Endothelial cell of umbilical vein (primary cell): ENCODE results near the gene CDC25A. TPM values are rescaled to one million over a fixed set of nuclear protein-coding genes. Genes with fewer than 3 reads are reported as not detected.

ENCODE experiments used
- BruUV-seq: library from RNA; stranded (reverse); fragments of 400-500 nt; replicated peaks from 2 replicates; lab custom pipeline; 2021; lab: Mats Ljungman, UMichigan
- CTCF ChIA-PET: fragments of 300-600, 350-600 bp; sonication (Branson Sonifier 250); formaldehyde crosslinking; loops from one replicate; lab custom pipeline; 2021; ENCODE audit warnings: antibody characterized with exemption, inconsistent platforms; lab: Charles Lee
- POLR2A ChIA-PET: fragments of 300-600, 350-600 bp; sonication (Branson Sonifier 250); formaldehyde crosslinking; loops from one replicate; lab custom pipeline; 2021; ENCODE audit warnings: antibody characterized with exemption, inconsistent platforms; lab: Charles Lee
- DNase-seq: peaks from one replicate; pipeline ENCODE4 v3.0.0-alpha.2; 2011; ENCODE audit warnings: low read depth, low spot score
- FAIRE-seq: peaks from 2 replicates; lab custom pipeline; 2011; peaks lifted over from hg19 to GRCh38; lab: Jason Lieb, UNC
- H2AFZ ChIP-seq: 2 replicates; pipeline ENCODE4 v1.6.0; 2012; ENCODE audit warnings: low read depth, low read length, control low read depth, inconsistent platforms
- H3K27ac ChIP-seq: 2 replicates; pipeline ENCODE4 v1.5.1; 2011; ENCODE audit warnings: low read depth, mild to moderate bottlenecking, control low read depth, low read length, moderate library complexity; ENCODE audit not compliant: insufficient read depth
- H3K27me3 ChIP-seq, 2 experiments: 2 replicates each; pipeline versions ENCODE4 v1.6.0 to v1.6.1; 2011; ENCODE audit warnings: low read length in 2 of 2, mixed read lengths in 1 of 2; ENCODE audit not compliant: control insufficient read depth in 2 of 2, insufficient read depth in 2 of 2
- H3K36me3 ChIP-seq, 2 experiments: 2 replicates in 1 of 2; 3 replicates in 1 of 2; pipeline ENCODE4 v1.5.1; 2011; ENCODE audit warnings: low read length in 2 of 2, mild to moderate bottlenecking in 1 of 2, moderate library complexity in 1 of 2; ENCODE audit not compliant: control insufficient read depth in 2 of 2, insufficient read depth in 2 of 2; ENCODE audit errors: extremely low read depth in 1 of 2
- H3K4me1 ChIP-seq: 3 replicates; pipeline ENCODE4 v1.5.1; 2011; ENCODE audit warnings: mild to moderate bottlenecking, low read length; ENCODE audit not compliant: control insufficient read depth, insufficient read depth; ENCODE audit errors: extremely low read depth
- H3K4me2 ChIP-seq: 2 replicates; pipeline ENCODE4 v1.6.1; 2011; ENCODE audit warnings: low read length, control low read depth, mixed read lengths; ENCODE audit not compliant: insufficient read depth
- H3K4me3 ChIP-seq, 3 experiments: fragments of 200-600 bp in 1 of 3; sonication (generic), shearing (Covaris generic) in 1 of 3; replicated peaks in 1 of 3; 2 replicates each; pipeline ENCODE4 v1.5.1; 2011 to 2016; ENCODE audit warnings: control low read depth in 3 of 3, low read length in 3 of 3, mild to moderate bottlenecking in 2 of 3, inconsistent platforms in 1 of 3, low read depth in 1 of 3, moderate library complexity in 1 of 3; ENCODE audit not compliant: insufficient read depth in 1 of 3
- H3K79me2 ChIP-seq: 2 replicates; pipeline ENCODE4 v1.6.0; 2012; ENCODE audit warnings: low read length, inconsistent platforms; ENCODE audit not compliant: control insufficient read depth, insufficient read depth
- H3K9ac ChIP-seq: replicated peaks from 2 replicates; pipeline ENCODE3; 2011; ENCODE audit warnings: low read length, control low read depth; ENCODE audit not compliant: insufficient read depth; ENCODE audit errors: extremely low read depth
- H3K9me1 ChIP-seq: replicated peaks from 3 replicates; pipeline ENCODE4 v1.6.0; 2011; ENCODE audit warnings: mild to moderate bottlenecking, low read length; ENCODE audit not compliant: control insufficient read depth, insufficient read depth; ENCODE audit errors: extremely low read depth
- H3K9me3 ChIP-seq: replicated peaks from 2 replicates; pipeline ENCODE4 v1.5.1; 2012; ENCODE audit warnings: low read length, inconsistent platforms; ENCODE audit not compliant: control insufficient read depth, insufficient read depth
- H4K20me1 ChIP-seq: replicated peaks from 2 replicates; pipeline ENCODE3; 2011; ENCODE audit warnings: mild to moderate bottlenecking, low read length; ENCODE audit not compliant: control insufficient read depth, insufficient read depth; ENCODE audit errors: extremely low read depth
- CTCF ChIP-seq, 2 donors: IDR thresholded peaks; 1 replicate in 1 of 2; 2 replicates in 1 of 2; pipeline ENCODE4 v1.5.1; 2011; ENCODE audit warnings: low read length in 2 of 2, mild to moderate bottlenecking in 2 of 2, moderate library complexity in 2 of 2, control low read depth in 1 of 2, inconsistent platforms in 1 of 2, low read depth in 1 of 2; ENCODE audit not compliant: insufficient read depth in 1 of 2; ENCODE audit errors: extremely low read depth in 1 of 2
- EZH2 ChIP-seq: IDR thresholded peaks from 2 replicates; pipeline ENCODE4 v1.6.1; 2012; ENCODE audit warnings: borderline replicate concordance, low read depth, mild to moderate bottlenecking, moderate library complexity, low read length, inconsistent platforms; ENCODE audit not compliant: severe bottlenecking
- FOS ChIP-seq: IDR thresholded peaks from 2 replicates; pipeline ENCODE4 v1.6.1; 2011; ENCODE audit warnings: mild to moderate bottlenecking, low read length, moderate library complexity, borderline replicate concordance; ENCODE audit not compliant: insufficient read depth
- GATA2 ChIP-seq: IDR thresholded peaks from 2 replicates; pipeline ENCODE4 v1.7.0; 2011; ENCODE audit warnings: low read depth, mild to moderate bottlenecking, moderate library complexity, mixed read lengths, low read length; ENCODE audit not compliant: insufficient read length, insufficient read depth
- JUN ChIP-seq: IDR thresholded peaks from 2 replicates; pipeline ENCODE4 v1.6.1; 2011; ENCODE audit warnings: borderline replicate concordance, low read depth; ENCODE audit not compliant: insufficient read length, insufficient read depth
- MAX ChIP-seq: IDR thresholded peaks from 2 replicates; pipeline ENCODE4 v1.6.1; 2011; ENCODE audit not compliant: insufficient read depth, insufficient read length
- MYC ChIP-seq: IDR thresholded peaks from one replicate; pipeline ENCODE4 v1.6.1; 2011; ENCODE audit warnings: mild to moderate bottlenecking, low read depth, low read length
- POLR2A ChIP-seq: IDR thresholded peaks from 2 replicates; pipeline ENCODE4 v1.6.1; 2012; ENCODE audit warnings: low read depth, mild to moderate bottlenecking, control low read depth, low read length
- POLR2AphosphoS5 ChIP-seq: IDR thresholded peaks from 2 replicates; pipeline ENCODE4 v1.6.1; 2012; ENCODE audit warnings: low read depth, mild to moderate bottlenecking, control low read depth, low read length, moderate library complexity; ENCODE audit not compliant: insufficient read depth
- dilution Hi-C: fragments of 300-500 bp; cut with MboI; formaldehyde crosslinking; loops from one replicate; pipeline ENCODE4 v1.15.0; 2019; ENCODE audit warnings: low sequenced_read_pairs; ENCODE audit not compliant: extremely low pct_ligation_motif_present
- intact Hi-C: fragments of 100-400 bp; cut with micrococcal nuclease; formaldehyde crosslinking; loops from one replicate; pipeline ENCODE4 v1.10.0; 2022
- polyA plus RNA-seq, 4 experiments: library from polyadenylated mRNA; depleted of rRNA in 3 of 4; stranded (reverse) in 3 of 4; unstranded in 1 of 4; fragments of >200 nt; gene quantifications; 2 replicates each; pipeline versions ENCODE4 v1.2.1 to v1.2.3, GENCODE V29; 2011 to 2012; ENCODE audit warnings: missing spikeins in 1 of 4
- total RNA-seq: library from RNA; stranded (reverse); gene quantifications from 2 replicates; pipeline ENCODE4 v1.2.3, GENCODE V29; 2021

CDC25A gene
- total and polyA plus RNA-seq, 2 donors (not counting 3 experiments of a cell fraction or from before 2014, with no cell fraction given) = 5.5 to 18.4 TPM

GRCh38 chr3:48135552-48136495 is 52.4 kb downstream of the CDC25A start:
- POLR2A ChIA-PET = interaction anchor here (0.7 kb wide), 1 partner anchor 35 kb away, joined by 5 read pairs; no protein-coding TSS in a partner anchor
- no peaks in the 10 kb centered on the region for H3K27me3 ChIP-seq
- H3K27ac ChIP-seq = no peak overlapping the region
- H3K36me3 ChIP-seq = no peaks in the 10 kb centered on the region
- H4K20me1 ChIP-seq = no peaks in the 10 kb centered on the region
- H3K9me1 ChIP-seq = no peaks in the 10 kb centered on the region
- dilution Hi-C loops = no loop called here
- no peak overlapping the region for H3K4me3 ChIP-seq
- peaks cover 9% of the 10 kb centered on the region for H3K4me1 ChIP-seq
- no peak overlapping the region for H3K4me2 ChIP-seq
- intact Hi-C loops = no loop called here
- no TSS peak for BruUV-seq
- DNase-seq = no peak
- no peak for FAIRE-seq
- TF ChIP-seq POLR2AphosphoS5 (no peak), CTCF (IDR thresholded peaks at IDR 0.05; ENCODE audit: extremely low read depth in 1 of 2, insufficient read depth in 1 of 2, low read depth in 1 of 2, low read length in 2 of 2) (no peak), MAX (no peak), GATA2 (no peak), FOS (no peak), MYC (no peak), POLR2A (no peak), EZH2 (no peak), JUN (no peak)
- no peak overlapping the region for H3K9ac ChIP-seq
- peak overlapping the region; percentile 8 for H2AFZ ChIP-seq
- CTCF ChIA-PET = interaction anchor here (0.8 to 1.2 kb wide), 2 partner anchors 15 to 117 kb away, joined by 3 to 6 read pairs; no protein-coding TSS in a partner anchor
- H3K9me3 ChIP-seq = no peaks in the 10 kb centered on the region
- H3K79me2 ChIP-seq = no peaks in the 10 kb centered on the region
